Stimulated activated CD4-positive, alpha-beta T cell treated with anti-CD3 and anti-CD28 coated beads, Interleukin-1b, Interleukin-23, amount 100 ng/mL, for 1 hour (primary cell): ENCODE results near the gene ARMH4.

Source experiments
- DNase-seq, 2 donors: peaks; one replicate each; pipeline ENCODE4 v3.0.0-alpha.2; 2020; ENCODE audit warnings: low read depth in 2 of 2

Gene ARMH4

GRCh38 chr14:57963071-57963470 lies 188.9 kb downstream of the ARMH4 start:
- no peak for DNase-seq

GRCh38 chr14:57962325-57963035 lies 189.5 kb downstream of the ARMH4 start:
- DNase-seq, result no peak

- no peak for DNase-seq
Measured at GRCh38 chr14:57961786-57962060, 190.3 kb downstream of the ARMH4 start.

GRCh38 chr14:57960946-57961785 lies 190.8 kb downstream of the ARMH4 start:
- no peak for DNase-seq

GRCh38 chr14:57957441-57957840 lies 194.6 kb downstream of the ARMH4 start:
- no peak for DNase-seq
